ENCODE results near the gene PLSCR2. TPM values are rescaled to one million over a fixed set of nuclear protein-coding genes. Genes with fewer than 3 reads are reported as not detected.

PLSCR2 gene
- total RNA-seq, 1 experiment from 2014 or later = 0.54 TPM

DNA sequence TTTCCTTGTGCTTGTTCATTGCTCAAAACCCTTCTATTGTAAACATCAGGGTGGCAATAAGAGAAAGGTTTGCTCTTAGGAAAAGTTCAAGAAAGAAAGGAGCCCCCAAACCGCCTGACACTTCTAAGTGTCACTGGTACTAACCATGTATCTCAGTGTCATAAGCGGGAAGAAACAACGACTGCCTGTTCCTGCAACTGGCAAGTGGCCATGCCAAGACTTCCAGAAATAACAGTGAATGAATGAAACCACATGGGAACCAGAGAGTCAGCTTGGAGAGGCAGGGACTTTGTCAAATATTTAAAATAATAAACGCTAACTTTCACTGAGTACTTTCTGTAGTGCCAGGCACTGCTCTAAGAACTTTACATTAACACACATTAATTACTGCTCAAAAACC is 1.1 kb downstream of the PLSCR2 start:
- peaks cover 40% of the 10 kb centered on the region for H3K4me1 ChIP-seq (ENCODE audit: control insufficient read depth, insufficient read depth, low read length)
- ATAC-seq (0 out of 2 replicates have a peak, but pooled peaks have one; percentile 5), DNase-seq (ENCODE audit: low read depth, low spot score) (no peak)
- in situ Hi-C loops (cut with HindIII; ENCODE audit: low pct_unique_long_range_greater_than_20kb, low sequenced_read_pairs) = no loop called here
- ChIA-PET CTCF (interaction anchor here (0.6 kb wide), 1 partner anchor 214 kb away, joined by 5 read pairs; no protein-coding TSS in a partner anchor), POLR2A (interaction anchor here (0.5 to 1.8 kb wide), 2 partner anchors 76 kb away, joined by 8 to 9 read pairs; partner anchors contain the start of gene PLSCR1)
- peak overlapping the region; percentile 89 for H3K27ac ChIP-seq (ENCODE audit: low read length)
- no peaks in the 10 kb centered on the region for H3K27me3 ChIP-seq (ENCODE audit: control insufficient read depth, insufficient read depth, low read length)
- no peaks in the 10 kb centered on the region for H3K36me3 ChIP-seq (ENCODE audit: control insufficient read depth, insufficient read depth, low read length)
- intact Hi-C loops (cut with micrococcal nuclease; ENCODE audit: unreplicated experiment) = loop anchor here (2.0 kb wide), 1 partner anchor 77 kb away; the partner anchor contains the start of gene PLSCR1
- peak overlapping the region; percentile 57 to 75; a peak in 3 of 4 replicates for H3K4me3 ChIP-seq (ENCODE audit: low read depth in 2 of 2, low read length in 2 of 2)
- H3K9me3 ChIP-seq (ENCODE audit: control insufficient read depth, insufficient read depth, low read depth, low read length) = no peaks in the 10 kb centered on the region
- BruUV-seq (replicated peaks) = no TSS peak
- TF ChIP-seq CTCF (IDR thresholded peaks at IDR 0.05) = no peak
- no peak for TF ChIP-seq POLR2AphosphoS5 (IDR thresholded peaks at IDR 0.05; ENCODE audit: low read depth, low read length)
- no peak for TF ChIP-seq SIN3A (IDR thresholded peaks at IDR 0.05; ENCODE audit: borderline replicate concordance, insufficient read depth, low read depth, low read length)
- no peak for TF ChIP-seq REST (IDR thresholded peaks at IDR 0.05; ENCODE audit: insufficient read depth in 1 of 2, low read depth in 2 of 2, low read length in 1 of 2)
- TF ChIP-seq TCF7L2 (IDR thresholded peaks at IDR 0.05; ENCODE audit: low read depth, low read length) = no peak

DNA sequence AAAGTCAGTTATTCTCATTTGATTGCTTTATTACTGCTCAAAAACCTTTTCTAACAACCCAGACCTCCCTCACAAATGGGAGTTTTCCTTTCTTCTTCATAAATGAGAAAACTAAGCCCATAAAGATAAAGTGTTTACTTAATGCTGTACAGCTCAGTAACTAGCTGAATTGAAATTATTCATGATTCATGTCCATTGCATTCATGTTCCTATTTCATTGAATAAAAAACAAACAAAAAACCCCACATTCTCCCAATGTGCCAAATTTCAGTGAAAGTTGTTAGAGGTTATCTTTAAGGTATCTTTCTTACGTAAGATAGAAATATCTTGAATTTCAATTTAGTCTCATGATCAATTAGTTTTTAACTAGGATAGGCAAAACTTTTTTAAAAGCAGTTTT is 2.8 kb downstream of the PLSCR2 start:
- intact Hi-C loops (cut with micrococcal nuclease; ENCODE audit: unreplicated experiment) = no loop called here
- Histone ChIP-seq H3K4me3 (ENCODE audit: low read depth in 2 of 2, low read length in 2 of 2) (no peak overlapping the region), H3K36me3 (ENCODE audit: control insufficient read depth, insufficient read depth, low read length) (no peaks in the 10 kb centered on the region), H3K27ac (ENCODE audit: low read length) (peak overlapping the region; percentile 89), H3K27me3 (ENCODE audit: control insufficient read depth, insufficient read depth, low read length) (no peaks in the 10 kb centered on the region), H3K4me1 (ENCODE audit: control insufficient read depth, insufficient read depth, low read length) (peaks cover 40% of the 10 kb centered on the region), H3K9me3 (ENCODE audit: control insufficient read depth, insufficient read depth, low read depth, low read length) (no peaks in the 10 kb centered on the region)
- POLR2A ChIA-PET = no interaction called here
- CTCF ChIA-PET = no interaction called here
- no peak for DNase-seq (ENCODE audit: low read depth, low spot score)
- peak; percentile 37 for ATAC-seq
- in situ Hi-C loops (cut with HindIII; ENCODE audit: low pct_unique_long_range_greater_than_20kb, low sequenced_read_pairs) = no loop called here
- BruUV-seq (replicated peaks) = no TSS peak
- TF ChIP-seq TCF7L2 (IDR thresholded peaks at IDR 0.05; ENCODE audit: low read depth, low read length) = peak; percentile 74
- no peak for TF ChIP-seq REST (IDR thresholded peaks at IDR 0.05; ENCODE audit: insufficient read depth in 1 of 2, low read depth in 2 of 2, low read length in 1 of 2)
- TF ChIP-seq CTCF (IDR thresholded peaks at IDR 0.05) = no peak
- no peak for TF ChIP-seq POLR2AphosphoS5 (IDR thresholded peaks at IDR 0.05; ENCODE audit: low read depth, low read length)
